DMS79 treated with DMSO at 0.1 percent for 48 hours (cell line): ENCODE data around the gene ABCA9.
"Not testable (repeated sequence)": the region's sequence is repeated elsewhere in the genome, so short reads cannot be mapped to it uniquely, and the experiment has no call there.

Experiments
- DNase-seq: peaks from one replicate; lab custom pipeline; 2025; lab: John Stamatoyannopoulos, UW

Gene ABCA9

GRCh38 chr17:68954146-68954896, 106.4 kb downstream of the ABCA9 start:
- no peak for DNase-seq

DNA sequence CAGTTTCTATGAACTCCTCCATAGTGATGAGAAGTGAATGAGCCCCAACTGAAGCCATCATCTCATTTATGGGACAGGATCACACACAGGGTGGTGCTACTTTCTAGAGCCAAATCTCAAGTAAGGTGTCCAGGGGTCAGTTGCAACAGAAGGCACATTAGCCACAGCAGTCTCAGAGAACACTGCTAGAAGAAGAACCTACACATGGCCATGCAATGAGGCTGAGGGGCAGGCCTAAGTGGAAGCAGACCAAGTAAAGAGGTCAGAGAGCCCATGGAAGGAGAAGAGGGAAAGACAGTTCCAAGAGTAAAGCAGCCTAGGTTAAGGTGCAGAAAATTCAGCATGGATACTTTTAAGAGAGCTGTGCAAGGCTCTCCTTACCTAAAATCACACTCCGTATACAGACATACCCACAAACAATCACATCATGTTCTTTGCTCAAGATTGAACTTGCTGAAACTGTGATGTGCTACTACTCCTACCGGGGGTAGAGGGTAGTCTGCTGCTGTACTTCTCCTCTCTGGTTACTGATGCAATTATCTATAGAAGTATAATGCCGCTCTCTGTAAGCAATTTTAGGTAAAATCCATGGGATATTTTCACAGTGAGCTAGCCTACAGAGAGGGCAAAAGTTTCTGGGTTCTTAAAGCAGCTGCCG, 107.3 kb downstream of the ABCA9 start:
- DNase-seq = no peak

DNA sequence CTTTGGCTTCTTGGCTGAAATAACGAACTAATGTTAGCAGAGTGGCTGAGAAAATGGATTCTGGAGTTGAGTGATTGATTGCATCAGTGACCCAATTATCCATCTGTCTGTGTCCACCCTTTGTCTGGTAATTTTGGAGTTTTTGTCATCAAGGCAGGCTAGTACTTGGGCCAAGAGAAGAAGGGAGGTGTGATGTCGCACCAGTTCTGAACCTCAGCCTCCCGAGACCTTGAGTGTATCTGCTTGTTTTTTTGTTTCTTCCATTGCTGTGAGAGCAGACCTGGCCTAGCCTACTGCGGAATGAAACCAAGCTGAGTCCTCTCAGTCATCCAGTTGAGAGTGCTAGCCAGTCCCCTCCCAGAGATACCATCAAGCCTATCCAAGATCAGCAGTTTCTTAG, 110.0 kb downstream of the ABCA9 start:
- no peak for DNase-seq

- DNase-seq = not testable (repeated sequence)
These were observed 112.9 kb downstream of the ABCA9 start for GRCh38 chr17:68947868-68948267.

GRCh38 chr17:68944435-68945035, 116.2 kb downstream of the ABCA9 start:
- no peak for DNase-seq

- not testable (repeated sequence) for DNase-seq
These were observed 116.9 kb downstream of the ABCA9 start for GRCh38 chr17:68943812-68944182.

DNA sequence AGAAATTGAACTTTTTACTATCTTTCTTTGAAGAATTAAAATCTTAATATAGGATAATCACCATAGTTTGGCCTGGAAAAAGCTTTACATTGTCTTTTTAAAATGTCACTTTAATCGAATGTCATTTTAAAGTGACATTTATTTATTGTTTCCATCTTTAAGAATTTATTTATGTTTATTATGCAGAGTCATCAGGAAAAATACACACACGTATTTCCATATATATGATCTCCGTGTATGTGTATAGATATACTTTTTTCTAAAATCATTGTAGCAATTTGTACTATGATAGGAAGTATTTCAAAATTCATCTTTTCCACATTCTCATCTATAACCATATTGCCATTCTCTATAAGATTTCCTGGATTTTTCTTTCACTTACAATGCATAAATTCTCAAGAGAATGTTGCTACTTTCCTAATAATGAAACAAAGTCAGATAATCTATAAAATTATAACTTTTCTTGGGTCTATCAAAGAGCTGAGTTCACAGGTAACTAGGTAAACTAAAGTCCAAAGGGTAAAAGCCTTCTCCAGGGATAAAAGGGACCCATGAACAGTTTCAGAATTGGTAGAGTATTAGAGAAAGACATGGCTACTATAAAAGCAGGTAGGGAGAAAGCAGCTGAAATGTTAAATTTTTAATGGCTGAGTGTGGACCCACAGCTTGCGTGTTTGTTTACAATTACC, 117.5 kb downstream of the ABCA9 start:
- DNase-seq = no peak

DNA sequence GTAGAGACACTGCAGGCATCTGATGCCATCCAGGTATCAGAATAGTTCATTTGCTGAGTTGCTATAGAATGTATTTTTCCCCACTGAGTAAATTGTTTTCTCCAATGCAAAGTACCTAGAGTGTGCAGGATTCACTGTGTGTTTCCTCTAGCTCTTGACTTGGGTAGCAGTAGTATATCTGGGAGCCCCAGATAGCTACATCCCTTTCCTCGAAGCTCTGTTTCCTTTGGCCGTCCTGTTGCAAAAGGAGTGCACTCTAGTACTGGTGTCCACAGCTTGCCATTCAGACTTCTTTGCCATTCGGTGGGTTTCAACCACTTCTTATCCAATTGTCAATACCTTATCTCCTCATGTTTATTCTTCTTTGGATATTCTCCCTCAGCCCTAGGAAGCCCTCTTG, 118.3 kb downstream of the ABCA9 start:
- no peak for DNase-seq

DNA sequence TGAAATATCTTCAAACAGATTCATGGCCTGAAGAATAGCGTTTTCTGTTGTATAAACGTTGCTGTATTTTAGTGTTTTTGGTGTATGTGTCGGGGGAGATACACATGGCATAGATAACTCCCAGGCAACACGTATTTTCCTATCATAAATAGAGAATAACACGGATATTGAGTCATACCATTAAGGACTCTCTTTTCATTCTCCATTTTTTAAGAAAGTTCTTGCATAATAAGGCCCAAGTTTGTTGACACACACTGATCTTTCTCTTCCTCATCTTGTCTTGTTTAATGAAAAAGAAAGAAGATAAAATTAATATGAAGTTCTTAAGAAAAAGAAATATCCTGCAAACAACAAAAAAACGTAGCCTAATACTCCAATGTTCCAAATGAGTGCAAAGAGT, 119.0 kb downstream of the ABCA9 start:
- no peak for DNase-seq

DNA sequence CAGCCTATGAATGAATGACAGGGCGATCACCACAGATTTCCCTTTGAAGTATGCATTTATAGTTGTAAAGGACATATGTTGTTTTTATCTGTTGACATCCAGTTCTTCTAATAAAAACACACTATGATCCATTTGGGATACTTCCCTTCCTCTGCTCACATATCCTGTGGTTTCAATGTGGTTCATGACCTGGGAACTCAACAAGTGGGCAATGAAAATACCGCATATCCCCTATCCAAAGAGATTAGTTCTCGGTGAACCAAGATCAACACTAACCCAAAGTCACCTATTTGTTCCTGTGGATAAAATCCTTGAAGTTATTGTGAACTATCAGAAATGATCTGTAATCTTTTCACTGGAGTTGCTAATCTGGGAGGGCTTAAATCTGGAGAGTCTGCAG, 121.5 kb downstream of the ABCA9 start:
- no peak for DNase-seq

DNA sequence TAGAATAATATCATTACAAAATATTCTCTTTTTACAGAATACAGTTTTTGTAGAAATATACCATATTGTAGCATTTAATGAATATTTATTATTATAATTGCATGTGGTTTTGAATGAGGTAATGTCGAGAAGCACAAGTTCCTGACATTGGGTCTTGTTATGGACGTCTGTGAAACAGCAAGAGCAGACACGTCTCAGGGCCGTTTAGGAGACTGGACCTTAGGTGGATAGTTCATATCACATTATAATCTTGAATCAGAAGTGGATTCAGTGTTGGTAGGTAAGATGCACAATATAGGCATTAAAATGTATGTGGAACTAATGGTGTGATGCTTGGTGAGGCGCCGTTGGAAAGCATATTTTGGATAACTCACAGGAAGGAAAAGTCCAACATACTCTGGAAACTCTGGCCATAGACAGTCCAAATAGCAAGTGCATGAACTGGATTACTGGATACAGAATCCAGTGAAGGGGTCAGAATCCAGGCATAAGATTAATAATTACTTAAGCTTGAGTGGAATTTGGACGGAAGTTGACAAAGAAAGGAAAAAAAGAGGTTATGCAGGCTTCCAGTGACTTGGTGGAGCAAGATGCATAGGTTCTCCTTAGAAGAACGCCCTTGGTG, 122.7 kb downstream of the ABCA9 start:
- no peak for DNase-seq

DNA sequence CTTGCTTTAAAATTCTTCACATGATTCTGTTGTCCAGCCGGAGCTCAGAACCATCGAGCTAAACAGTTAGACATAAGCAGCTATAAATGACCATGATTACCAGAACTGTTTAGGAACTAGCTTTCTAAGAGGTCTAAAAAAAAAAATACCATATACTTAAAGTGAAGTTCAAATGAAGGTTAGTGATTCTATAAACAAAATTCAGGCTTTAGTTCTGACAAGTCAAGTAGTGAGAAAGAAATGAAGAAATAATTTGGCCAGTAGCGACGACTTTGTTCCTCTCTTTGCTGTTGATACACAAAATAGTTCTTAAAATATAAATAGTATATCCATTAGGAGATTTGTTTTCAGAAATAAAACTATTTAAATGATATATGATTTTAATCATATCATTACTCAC, 133.2 kb downstream of the ABCA9 start:
- DNase-seq = no peak

DNA sequence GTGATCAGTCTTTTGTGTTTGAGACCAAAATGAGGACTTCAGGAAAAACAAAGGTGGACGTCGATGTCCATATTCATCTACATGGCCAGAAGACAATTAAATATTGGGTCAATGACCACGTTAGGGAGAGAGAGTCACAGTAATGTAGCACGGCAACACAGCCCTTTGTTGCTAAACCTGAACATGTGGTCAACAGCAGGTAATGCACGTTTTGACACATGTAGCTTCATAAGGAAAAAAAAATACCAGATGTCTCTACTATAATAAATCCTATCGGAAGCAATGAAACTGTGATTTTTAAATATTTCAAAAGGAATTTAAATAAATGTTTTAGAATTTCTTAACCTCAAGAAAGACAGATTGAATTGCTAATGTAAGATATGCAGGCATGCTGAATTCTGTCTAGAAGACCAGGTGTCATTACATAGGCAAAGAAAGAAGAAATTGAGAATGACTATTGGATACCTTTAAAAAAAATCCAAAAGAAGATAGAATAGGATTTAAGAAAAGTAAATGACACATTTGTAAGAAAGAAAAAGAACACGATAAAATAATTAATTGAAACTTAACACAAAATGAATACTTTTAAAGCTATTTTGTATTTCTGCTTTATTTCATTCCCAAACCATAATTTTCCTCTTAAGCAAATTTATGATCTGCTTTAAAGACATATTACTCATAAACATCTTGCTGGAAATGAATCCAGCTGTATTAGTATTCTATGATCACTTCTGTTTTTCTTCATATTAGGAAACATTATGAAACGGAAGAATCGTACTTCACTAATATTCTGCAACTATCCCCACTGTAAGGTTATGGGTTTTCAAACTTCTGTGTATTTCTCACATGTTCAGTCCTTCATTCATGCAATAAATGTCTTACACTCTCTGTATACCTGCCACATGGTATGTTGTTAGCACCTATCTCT, 135.7 kb downstream of the ABCA9 start:
- no peak for DNase-seq
